HepG2 (cell line): Measurements from ENCODE around the gene DNLZ. TPM values are rescaled to one million over a fixed set of nuclear protein-coding genes. Genes with fewer than 3 reads are reported as not detected.
A peak's percentile ranks its signal among the peaks of the same experiment; 100 is the strongest.

Experiments
- BATF2 ChIP-seq: sonication (generic); formaldehyde crosslinking; IDR thresholded peaks from 2 replicates; pipeline ENCODE4 v1.8.0; 2022; ENCODE audit warnings: mild to moderate bottlenecking, missing genetic modification reagents, moderate library complexity
- FOXC1 ChIP-seq: sonication (generic); formaldehyde crosslinking; IDR thresholded peaks from 2 replicates; pipeline ENCODE4 v1.8.0; 2022; ENCODE audit warnings: mild to moderate bottlenecking, missing genetic modification reagents, borderline replicate concordance
- FOXP1 ChIP-seq, 2 experiments: fragments of 450-650 bp in 1 of 2; IDR thresholded peaks; 2 replicates each; pipeline ENCODE4 v1.6.1; 2017 to 2018; ENCODE audit warnings: antibody characterized with exemption in 1 of 2
- GFI1 ChIP-seq: sonication (generic); formaldehyde crosslinking; IDR thresholded peaks from 2 replicates; pipeline ENCODE4 v1.5.0; 2020; ENCODE audit warnings: missing genetic modification reagents, mild to moderate bottlenecking, borderline replicate concordance
- HNF4G ChIP-seq, 2 experiments: sonication (generic) in 1 of 2; formaldehyde crosslinking in 1 of 2; IDR thresholded peaks; 2 replicates each; pipeline versions ENCODE4 v1.4.0 to v1.6.1; 2011 to 2020; ENCODE audit warnings: borderline replicate concordance in 2 of 2, low read depth in 2 of 2, mild to moderate bottlenecking in 2 of 2, low read length in 1 of 2, missing genetic modification reagents in 1 of 2, moderate library complexity in 1 of 2
- HNRNPK ChIP-seq: fragments of 200-400 bp; formaldehyde crosslinking; IDR thresholded peaks from 2 replicates; pipeline ENCODE4 v1.6.1; 2018; ENCODE audit warnings: low read length, low read depth, moderate library complexity, mild to moderate bottlenecking; ENCODE audit not compliant: poor library complexity, severe bottlenecking
- ISL2 ChIP-seq: sonication (generic); formaldehyde crosslinking; IDR thresholded peaks from 2 replicates; pipeline ENCODE4 v1.5.0; 2020; ENCODE audit warnings: missing genetic modification reagents
- RFX1 ChIP-seq: fragments of 450-650 bp; IDR thresholded peaks from 2 replicates; pipeline ENCODE4 v1.6.1; 2017
- SKIL ChIP-seq: sonication (generic); formaldehyde crosslinking; IDR thresholded peaks from 2 replicates; pipeline ENCODE4 v1.8.0; 2022; ENCODE audit warnings: missing genetic modification reagents, mild to moderate bottlenecking, moderate library complexity, borderline replicate concordance
- SP4 ChIP-seq: sonication (generic); formaldehyde crosslinking; IDR thresholded peaks from 2 replicates; pipeline ENCODE4 v1.8.1; 2023; ENCODE audit warnings: mild to moderate bottlenecking, missing genetic modification reagents
- SSRP1 ChIP-seq: IDR thresholded peaks from 2 replicates; pipeline ENCODE4 v1.6.1; 2016; ENCODE audit warnings: control low read depth
- STAT5B ChIP-seq: sonication (generic); formaldehyde crosslinking; IDR thresholded peaks from 2 replicates; pipeline ENCODE4 v1.4.0; 2020; ENCODE audit warnings: missing genetic modification reagents
- ZFP91 ChIP-seq: sonication (generic); formaldehyde crosslinking; IDR thresholded peaks from 2 replicates; pipeline ENCODE4 v1.9.0; 2022; ENCODE audit warnings: missing genetic modification reagents, mild to moderate bottlenecking, borderline replicate concordance
- ZMAT3 ChIP-seq: sonication (generic); formaldehyde crosslinking; conservative IDR thresholded peaks from 2 replicates; pipeline ENCODE4 v1.7.0; 2021; ENCODE audit warnings: missing genetic modification reagents
- ZNF253 ChIP-seq: sonication (generic); formaldehyde crosslinking; IDR thresholded peaks from 2 replicates; pipeline ENCODE4 v1.8.0; 2022; ENCODE audit warnings: mild to moderate bottlenecking, missing genetic modification reagents, borderline replicate concordance
- ZNF292 ChIP-seq: sonication (generic); formaldehyde crosslinking; IDR thresholded peaks from 2 replicates; pipeline ENCODE4 v1.8.1; 2022; ENCODE audit warnings: mild to moderate bottlenecking, low read depth, missing genetic modification reagents, borderline replicate concordance
- ZNF512B ChIP-seq: sonication (generic); formaldehyde crosslinking; IDR thresholded peaks from 2 replicates; pipeline ENCODE4 v1.5.1; 2020; ENCODE audit warnings: missing genetic modification reagents, mild to moderate bottlenecking, borderline replicate concordance
- ZNF558 ChIP-seq: sonication (generic); formaldehyde crosslinking; IDR thresholded peaks from 2 replicates; pipeline ENCODE4 v1.9.0; 2022; ENCODE audit warnings: mild to moderate bottlenecking, missing genetic modification reagents, borderline replicate concordance
- ZNF672 ChIP-seq: sonication (generic); formaldehyde crosslinking; IDR thresholded peaks from 2 replicates; pipeline ENCODE4 v1.8.1; 2022; ENCODE audit warnings: missing genetic modification reagents
- ZNF674 ChIP-seq: sonication (generic); formaldehyde crosslinking; IDR thresholded peaks from 2 replicates; pipeline ENCODE4 v1.5.0; 2020; ENCODE audit warnings: low read depth, mild to moderate bottlenecking, missing genetic modification reagents
- ZNF768 ChIP-seq: sonication (generic); formaldehyde crosslinking; IDR thresholded peaks from 2 replicates; pipeline ENCODE4 v1.4.0; 2020; ENCODE audit warnings: missing genetic modification reagents
- polyA plus RNA-seq, 8 experiments: library from polyadenylated mRNA; depleted of rRNA in 3 of 8; stranded (reverse) in 7 of 8; unstranded in 1 of 8; fragments of >200 nt; fragmentation: Illumina TruSeq in 4 of 8; extraction: Trizol in 4 of 8; gene quantifications; 2 replicates each; pipeline versions ENCODE4 v1.2.1 to v1.2.3, GENCODE V29; 2011 to 2016; ENCODE audit warnings: low read depth in 4 of 8, missing spikeins in 1 of 8, mixed read lengths in 1 of 8; ENCODE audit not compliant: insufficient read depth in 1 of 8
- total RNA-seq, 5 experiments: library from RNA; depleted of rRNA; stranded (reverse); fragments of >200 nt; fragmentation: Illumina TruSeq; extraction: Trizol; gene quantifications; 2 replicates each; pipeline ENCODE4 v1.2.3, GENCODE V29; 2016; ENCODE audit warnings: low read depth in 1 of 5

The DNLZ gene
- total and polyA plus RNA-seq, 2 of the 13 experiments (the other 11 are each of a cell fraction or from before 2014, with no cell fraction given), result 3.4 to 8.0 TPM

- peak; percentile 80 for TF ChIP-seq ZFP91 (CRISPR knock-in tag)
- no peak for TF ChIP-seq GFI1 (CRISPR knock-in tag)
- TF ChIP-seq ZNF512B (CRISPR knock-in tag), result no peak
- TF ChIP-seq SSRP1, result no peak
- TF ChIP-seq HNF4G (IDR thresholded peaks at IDR 0.05; ENCODE audit: borderline replicate concordance, low read depth, low read length), result no peak; the same call in 1 of the 2 replicates
- 0 out of 2 replicates have a peak, but pooled peaks have one; percentile 76 for TF ChIP-seq HNF4G (CRISPR knock-in tag; IDR thresholded peaks at IDR 0.05; ENCODE audit: borderline replicate concordance, low read depth)
- peak; percentile 14 for TF ChIP-seq HNRNPK
- peak; percentile 78 for TF ChIP-seq ZNF768 (CRISPR knock-in tag)
- TF ChIP-seq BATF2 (CRISPR knock-in tag), result peak; percentile 85
- TF ChIP-seq ZNF558 (CRISPR knock-in tag), result no peak; the same call in 1 of the 2 replicates
- TF ChIP-seq FOXP1 (IDR thresholded peaks at IDR 0.05), result no peak
- no peak for TF ChIP-seq FOXP1 (CRISPR knock-in tag; IDR thresholded peaks at IDR 0.05)
- TF ChIP-seq STAT5B (CRISPR knock-in tag), result no peak
- no peak for TF ChIP-seq ZNF292 (CRISPR knock-in tag)
- no peak for TF ChIP-seq SKIL (CRISPR knock-in tag)
- TF ChIP-seq ZNF253, result 0 out of 2 replicates have a peak, but pooled peaks have one; percentile 76
- 0 out of 2 replicates have a peak, but pooled peaks have one; percentile 60 for TF ChIP-seq ZMAT3 (CRISPR knock-in tag)
- peak; percentile 64 for TF ChIP-seq ISL2 (CRISPR knock-in tag)
- peak; percentile 83; the same call in 1 of the 2 replicates for TF ChIP-seq ZNF672 (CRISPR knock-in tag)
- TF ChIP-seq ZNF674 (CRISPR knock-in tag), result no peak
- TF ChIP-seq RFX1, result peak; percentile 85
- TF ChIP-seq SP4, result peak; percentile 30; the same call in 1 of the 2 replicates
- 0 out of 2 replicates have a peak, but pooled peaks have one; percentile 43 for TF ChIP-seq FOXC1 (CRISPR knock-in tag)
These were observed 36.7 kb upstream of the DNLZ start, which contains the start of gene SNAPC4 (continued) for GRCh38 chr9:136400038-136400834.
